ENCODE results near the gene CLEC16A.

The CLEC16A gene

GRCh38 chr16:11204513-11205047 is 260.2 kb downstream of the CLEC16A start:
- no peak for DNase-seq (ENCODE audit: insufficient read length, low spot score)
- FAIRE-seq: no peak

GRCh38 chr16:11205065-11205699 is 260.8 kb downstream of the CLEC16A start:
- TF ChIP-seq POLR2A (IDR thresholded peaks at IDR 0.05; ENCODE audit: low read depth, low read length): no peak
- FAIRE-seq: no peak
- no peak for DNase-seq (ENCODE audit: insufficient read length, low spot score)

More at GRCh38 chr16:11204513-11205047, 260.2 kb downstream of the CLEC16A start:
- no peak for TF ChIP-seq POLR2A (IDR thresholded peaks at IDR 0.05; ENCODE audit: low read depth, low read length)

GRCh38 chr16:11205754-11206581 is 261.6 kb downstream of the CLEC16A start:
- FAIRE-seq: no peak
- no peak for TF ChIP-seq POLR2A (IDR thresholded peaks at IDR 0.05; ENCODE audit: low read depth, low read length)
- no peak for DNase-seq (ENCODE audit: insufficient read length, low spot score)

GRCh38 chr16:11207646-11208045 is 263.3 kb downstream of the CLEC16A start:
- FAIRE-seq (no peak), DNase-seq (ENCODE audit: insufficient read length, low spot score) (no peak)
- TF ChIP-seq POLR2A (IDR thresholded peaks at IDR 0.05; ENCODE audit: low read depth, low read length): no peak

GRCh38 chr16:11208916-11209665 is 264.7 kb downstream of the CLEC16A start:
- DNase-seq (ENCODE audit: insufficient read length, low spot score) (no peak), FAIRE-seq (no peak)
- no peak for TF ChIP-seq POLR2A (IDR thresholded peaks at IDR 0.05; ENCODE audit: low read depth, low read length)

GRCh38 chr16:11210260-11210659 is 265.9 kb downstream of the CLEC16A start:
- FAIRE-seq: no peak
- DNase-seq (ENCODE audit: insufficient read length, low spot score): no peak
- no peak for TF ChIP-seq POLR2A (IDR thresholded peaks at IDR 0.05; ENCODE audit: low read depth, low read length)

- DNase-seq (ENCODE audit: insufficient read length, low spot score) (no peak), FAIRE-seq (no peak)
- TF ChIP-seq POLR2A (IDR thresholded peaks at IDR 0.05; ENCODE audit: low read depth, low read length): no peak
Measured at GRCh38 chr16:11211061-11211976, 267.0 kb downstream of the CLEC16A start.

- no peak for DNase-seq (ENCODE audit: insufficient read length, low spot score)
- no peak for TF ChIP-seq POLR2A (IDR thresholded peaks at IDR 0.05; ENCODE audit: low read depth, low read length)
- FAIRE-seq: no peak
Measured at GRCh38 chr16:11211977-11212797, 267.8 kb downstream of the CLEC16A start.

GRCh38 chr16:11212798-11213196 is 268.4 kb downstream of the CLEC16A start:
- FAIRE-seq (no peak), DNase-seq (ENCODE audit: insufficient read length, low spot score) (no peak)
- no peak for TF ChIP-seq POLR2A (IDR thresholded peaks at IDR 0.05; ENCODE audit: low read depth, low read length)

GRCh38 chr16:11213373-11213772 is 269.0 kb downstream of the CLEC16A start:
- DNase-seq (ENCODE audit: insufficient read length, low spot score) (no peak), FAIRE-seq (no peak)
- TF ChIP-seq POLR2A (IDR thresholded peaks at IDR 0.05; ENCODE audit: low read depth, low read length): no peak

GRCh38 chr16:11213799-11214198 is 269.4 kb downstream of the CLEC16A start:
- DNase-seq (ENCODE audit: insufficient read length, low spot score): no peak
- FAIRE-seq: no peak
- no peak for TF ChIP-seq POLR2A (IDR thresholded peaks at IDR 0.05; ENCODE audit: low read depth, low read length)

GRCh38 chr16:11215935-11216556 is 271.7 kb downstream of the CLEC16A start:
- DNase-seq (ENCODE audit: insufficient read length, low spot score): no peak
- TF ChIP-seq POLR2A (IDR thresholded peaks at IDR 0.05; ENCODE audit: low read depth, low read length): no peak
- no peak for FAIRE-seq
